GM10847 (cell line): ENCODE results near the gene FAM78B.

ENCODE experiments used
- POLR2A ChIP-seq: IDR thresholded peaks from 2 replicates; pipeline ENCODE4 v1.6.1; 2011; ENCODE audit not compliant: insufficient read length; ENCODE audit errors: extremely low read depth

Gene FAM78B

GRCh38 chr1:166169182-166169581 is 2.4 kb upstream of the FAM78B start:
- TF ChIP-seq POLR2A: no peak

GRCh38 chr1:166167572-166167925 is 748 bp upstream of the FAM78B start:
- no peak for TF ChIP-seq POLR2A

- TF ChIP-seq POLR2A: no peak
Measured at GRCh38 chr1:166166329-166166697, 488 bp downstream of the FAM78B start.

GRCh38 chr1:166165661-166166328 is 1.0 kb downstream of the FAM78B start:
- no peak for TF ChIP-seq POLR2A

GRCh38 chr1:166164995-166165660 is 1.7 kb downstream of the FAM78B start:
- no peak for TF ChIP-seq POLR2A

- no peak for TF ChIP-seq POLR2A
Measured at GRCh38 chr1:166164646-166164994, 2.2 kb downstream of the FAM78B start.

GRCh38 chr1:166159656-166160055 is 7.1 kb downstream of the FAM78B start:
- TF ChIP-seq POLR2A: no peak

GRCh38 chr1:166156674-166157073 is 10.1 kb downstream of the FAM78B start:
- no peak for TF ChIP-seq POLR2A

GRCh38 chr1:166155108-166155507 is 11.7 kb downstream of the FAM78B start:
- TF ChIP-seq POLR2A: no peak

- TF ChIP-seq POLR2A: no peak
Measured at GRCh38 chr1:166153525-166154314, 13.1 kb downstream of the FAM78B start.

GRCh38 chr1:166152978-166153377 is 13.8 kb downstream of the FAM78B start:
- TF ChIP-seq POLR2A: no peak

GRCh38 chr1:166151804-166152203 is 15.0 kb downstream of the FAM78B start:
- TF ChIP-seq POLR2A: no peak

GRCh38 chr1:166145499-166145898 is 21.3 kb downstream of the FAM78B start:
- TF ChIP-seq POLR2A: no peak

- TF ChIP-seq POLR2A: no peak
Measured at GRCh38 chr1:166141969-166142368, 24.8 kb downstream of the FAM78B start.

- no peak for TF ChIP-seq POLR2A
Measured at GRCh38 chr1:166140251-166140650, 26.6 kb downstream of the FAM78B start.

- no peak for TF ChIP-seq POLR2A
Measured at GRCh38 chr1:166139735-166140134, 27.1 kb downstream of the FAM78B start.
